ENCODE data around the gene AXDND1. TPM values are rescaled to one million over a fixed set of nuclear protein-coding genes. Genes with fewer than 3 reads are reported as not detected.
A peak's percentile ranks its signal among the peaks of the same experiment; 100 is the strongest.

Gene AXDND1
- polyA plus RNA-seq, 1 experiment = 0.27 TPM

GRCh38 chr1:179599623-179600249 lies 234.0 kb downstream of the AXDND1 start:
- ChIA-PET POLR2A (no interaction called here), CTCF (interaction anchor here (0.7 kb wide), 1 partner anchor 20 kb away, joined by 3 read pairs; no protein-coding TSS in a partner anchor)
- no peaks in the 10 kb centered on the region for H3K36me3 ChIP-seq (ENCODE audit: control insufficient read depth, insufficient read depth, low read length)
- DNase-seq (ENCODE audit: low read depth) = no peak
- peak; percentile 44 for TF ChIP-seq CTCF (IDR thresholded peaks at IDR 0.05; ENCODE audit: insufficient read depth, low read depth, low read length)
- no peaks in the 10 kb centered on the region for H3K27me3 ChIP-seq (ENCODE audit: control insufficient read depth, insufficient read depth, low read length)
- no peak overlapping the region for H3K4me3 ChIP-seq (ENCODE audit: low read depth, low read length)

GRCh38 chr1:179601093-179601492 lies 235.3 kb downstream of the AXDND1 start:
- POLR2A ChIA-PET = no interaction called here

More at GRCh38 chr1:179601093-179601492, 235.3 kb downstream of the AXDND1 start:
- CTCF ChIA-PET = no interaction called here
- Histone ChIP-seq H3K36me3 (ENCODE audit: control insufficient read depth, insufficient read depth, low read length) (no peaks in the 10 kb centered on the region), H3K27me3 (ENCODE audit: control insufficient read depth, insufficient read depth, low read length) (no peaks in the 10 kb centered on the region), H3K4me3 (ENCODE audit: low read depth, low read length) (no peak overlapping the region)
- no peak for DNase-seq (ENCODE audit: low read depth)
- no peak for TF ChIP-seq CTCF (IDR thresholded peaks at IDR 0.05; ENCODE audit: insufficient read depth, low read depth, low read length)

Small RNAs within 50 kb of the gene (small RNA-seq; reads per million reads assigned to genes)
- not detected for gene MEF2AP1 (ENCODE audit: insufficient read length, low read depth, low replicate concordance)
- gene RNU5F-2P (ENCODE audit: insufficient read length, low read depth, low replicate concordance) = not detected

Other genes with a start within 250 kb of the AXDND1 start
- 18.7 and 24.0 TPM in 2 replicates for gene ABL2, start 136.3 kb upstream of the AXDND1 start, polyA plus RNA-seq (2011; rRNA removed)
- gene SOAT1, start 72.2 kb upstream of the AXDND1 start, polyA plus RNA-seq (2011; rRNA removed) = 12.3 and 30.2 TPM in 2 replicates
- gene NPHS2, start 210.0 kb downstream of the AXDND1 start, polyA plus RNA-seq (2011; rRNA removed) = not detected in 2 replicates
- not detected in 2 replicates for gene TDRD5, start 225.9 kb downstream of the AXDND1 start, polyA plus RNA-seq (2011; rRNA removed)

Data from BJ (cell line).